ENCODE data around the gene BEST2.

- TF ChIP-seq CTCF (IDR thresholded peaks at IDR 0.05; ENCODE audit: low read length) (no peak), EZH2 (optimal IDR thresholded peaks at IDR 0.05; ENCODE audit: low read depth, low read length) (no peak)
These were observed 40.7 kb downstream of the BEST2 start for GRCh38 chr19:12792051-12792852.

Measured in MM.1S (cell line).